Smooth muscle cell (in vitro differentiated cells): ENCODE data around the gene TMED10. TPM values are rescaled to one million over a fixed set of nuclear protein-coding genes. Genes with fewer than 3 reads are reported as not detected.

Experiments used
- DNase-seq: peaks from one replicate; lab custom pipeline; 2025; ENCODE audit not compliant: unreplicated experiment; lab: John Stamatoyannopoulos, UW
- H2AFZ ChIP-seq: fragments of 200-600 bp; sonication (generic); 2 replicates; pipeline ENCODE4 v1.6.0; 2016; ENCODE audit warnings: antibody characterized with exemption, low read depth, mild to moderate bottlenecking
- H3F3A ChIP-seq: fragments of 200-600 bp; sonication (generic); 2 replicates; pipeline ENCODE4 v1.6.0; 2017; ENCODE audit warnings: antibody characterized with exemption, low read depth
- H3K27ac ChIP-seq: fragments of 200-600 bp; sonication (generic); 2 replicates; pipeline ENCODE4 v1.5.1; 2016; ENCODE audit warnings: low read depth, mild to moderate bottlenecking
- H3K27me3 ChIP-seq: fragments of 200-600 bp; sonication (generic); 2 replicates; pipeline ENCODE4 v1.6.1; 2016; ENCODE audit warnings: low read depth, mild to moderate bottlenecking
- H3K36me3 ChIP-seq: fragments of 200-600 bp; sonication (generic); 2 replicates; pipeline ENCODE4 v1.5.1; 2016; ENCODE audit warnings: low read depth
- H3K4me1 ChIP-seq: fragments of 200-600 bp; sonication (generic); 2 replicates; pipeline ENCODE4 v1.5.1; 2016; ENCODE audit warnings: low read depth
- H3K4me2 ChIP-seq: fragments of 200-600 bp; sonication (generic); 2 replicates; pipeline ENCODE4 v1.6.0; 2016; ENCODE audit warnings: mild to moderate bottlenecking
- H3K4me3 ChIP-seq: fragments of 200-600 bp; sonication (generic); 2 replicates; pipeline ENCODE4 v1.5.1; 2016; ENCODE audit warnings: mild to moderate bottlenecking
- H3K79me2 ChIP-seq: fragments of 200-600 bp; sonication (generic); 2 replicates; pipeline ENCODE4 v1.6.0; 2016; ENCODE audit warnings: low read depth, mild to moderate bottlenecking
- H3K9ac ChIP-seq: fragments of 200-600 bp; sonication (generic); 2 replicates; pipeline ENCODE4 v1.6.0; 2016; ENCODE audit warnings: low read depth
- H3K9me3 ChIP-seq: fragments of 200-600 bp; sonication (generic); replicated peaks from 2 replicates; pipeline ENCODE4 v1.5.1; 2016; ENCODE audit warnings: low read depth
- H4K20me1 ChIP-seq: fragments of 200-600 bp; sonication (generic); 2 replicates; pipeline ENCODE4 v1.6.0; 2016; ENCODE audit warnings: low read depth
- WGBS: methylation state at CpG from one replicate; pipeline ENCODE4 v1.1.7; 2016; ENCODE audit warnings: low lambda C conversion rate; 5-methylcytosine and 5-hydroxymethylcytosine counted together
- polyA plus RNA-seq: library from polyadenylated mRNA; unstranded; fragments of >200 nt; fragmentation: Nextera tagmentation; extraction: Ambion mirVana; gene quantifications from 2 replicates; pipeline ENCODE4 v1.2.1, GENCODE V29; 2016
- total RNA-seq: library from RNA; depleted of rRNA; stranded (reverse); fragments of >200 nt; gene quantifications from 2 replicates; pipeline ENCODE4 v1.2.3, GENCODE V29; 2014
- TF ChIP-seq, protein P1 (sequence below): fragments of 200-600 bp; sonication (generic); IDR thresholded peaks from 2 replicates; pipeline ENCODE4 v1.5.1; 2017; ENCODE audit warnings: borderline replicate concordance, mild to moderate bottlenecking, antibody characterized with exemption; ENCODE audit not compliant: insufficient read depth, poor library complexity, severe bottlenecking

Gene TMED10
- total and polyA plus RNA-seq, 2 experiments from 2014 or later = 473 to 566 TPM

- peaks cover 99% of the 10 kb centered on the region for H4K20me1 ChIP-seq
- H3K4me2 ChIP-seq = no peak overlapping the region
Observed at GRCh38 chr14:75165586-75166391, 10.6 kb downstream of the TMED10 start.

DNA sequence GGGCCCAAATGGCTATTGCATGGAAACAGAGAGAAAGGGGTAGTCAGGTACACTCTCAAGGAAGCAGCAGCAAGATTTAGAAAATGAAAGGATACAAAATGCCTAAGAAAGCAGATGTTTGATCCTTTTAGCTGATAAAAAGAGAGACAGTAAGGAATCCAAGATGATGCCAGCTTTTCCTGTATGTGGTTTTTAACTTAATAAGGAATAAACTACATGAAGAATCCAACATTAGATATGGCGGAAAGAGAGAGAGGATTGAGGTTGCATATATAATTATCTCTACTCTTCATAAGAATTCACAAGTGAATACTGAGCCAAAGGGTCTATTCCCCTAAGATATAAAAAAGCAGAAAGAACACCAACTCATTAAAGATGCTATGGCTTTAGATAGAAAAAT is 11.6 kb downstream of the TMED10 start:
- Histone ChIP-seq H4K20me1 (peaks cover 99% of the 10 kb centered on the region), H3K9ac (no peak overlapping the region), H3K27me3 (no peaks in the 10 kb centered on the region), H3K27ac (no peak overlapping the region), H3F3A (no peaks in the 10 kb centered on the region), H3K36me3 (no peaks in the 10 kb centered on the region), H3K79me2 (peaks cover 99% of the 10 kb centered on the region), H3K4me2 (no peak overlapping the region), H3K4me3 (no peak overlapping the region), H3K4me1 (no peaks in the 10 kb centered on the region), H2AFZ (no peak overlapping the region), H3K9me3 (no peaks in the 10 kb centered on the region)
- 92% methylated on average over 1 of the region's 1 CpG for WGBS
- TF ChIP-seq, protein P1, sequence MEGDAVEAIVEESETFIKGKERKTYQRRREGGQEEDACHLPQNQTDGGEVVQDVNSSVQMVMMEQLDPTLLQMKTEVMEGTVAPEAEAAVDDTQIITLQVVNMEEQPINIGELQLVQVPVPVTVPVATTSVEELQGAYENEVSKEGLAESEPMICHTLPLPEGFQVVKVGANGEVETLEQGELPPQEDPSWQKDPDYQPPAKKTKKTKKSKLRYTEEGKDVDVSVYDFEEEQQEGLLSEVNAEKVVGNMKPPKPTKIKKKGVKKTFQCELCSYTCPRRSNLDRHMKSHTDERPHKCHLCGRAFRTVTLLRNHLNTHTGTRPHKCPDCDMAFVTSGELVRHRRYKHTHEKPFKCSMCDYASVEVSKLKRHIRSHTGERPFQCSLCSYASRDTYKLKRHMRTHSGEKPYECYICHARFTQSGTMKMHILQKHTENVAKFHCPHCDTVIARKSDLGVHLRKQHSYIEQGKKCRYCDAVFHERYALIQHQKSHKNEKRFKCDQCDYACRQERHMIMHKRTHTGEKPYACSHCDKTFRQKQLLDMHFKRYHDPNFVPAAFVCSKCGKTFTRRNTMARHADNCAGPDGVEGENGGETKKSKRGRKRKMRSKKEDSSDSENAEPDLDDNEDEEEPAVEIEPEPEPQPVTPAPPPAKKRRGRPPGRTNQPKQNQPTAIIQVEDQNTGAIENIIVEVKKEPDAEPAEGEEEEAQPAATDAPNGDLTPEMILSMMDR = no peak
- no peak for DNase-seq

More at GRCh38 chr14:75165586-75166391, 10.6 kb downstream of the TMED10 start:
- Histone ChIP-seq H3K36me3 (no peaks in the 10 kb centered on the region), H3K27me3 (no peaks in the 10 kb centered on the region), H3K9ac (no peak overlapping the region), H3K4me3 (no peak overlapping the region), H3K79me2 (peaks cover 99% of the 10 kb centered on the region), H3K9me3 (no peaks in the 10 kb centered on the region), H3K27ac (no peak overlapping the region), H3K4me1 (no peaks in the 10 kb centered on the region), H3F3A (no peaks in the 10 kb centered on the region), H2AFZ (no peak overlapping the region)
- DNase-seq = no peak
- TF ChIP-seq, protein P1 = no peak
- WGBS = 82% methylated on average over 8 of the region's 8 CpGs

- H3K4me2 ChIP-seq = no peak overlapping the region
- 96% methylated on average over 2 of the region's 2 CpGs for WGBS
Observed at GRCh38 chr14:75163677-75164076, 12.7 kb downstream of the TMED10 start.

More at GRCh38 chr14:75163677-75164076, 12.7 kb downstream of the TMED10 start:
- no peaks in the 10 kb centered on the region for H3F3A ChIP-seq
- no peak for DNase-seq
- no peaks in the 10 kb centered on the region for H3K36me3 ChIP-seq
- no peak overlapping the region for H3K9ac ChIP-seq
- H3K9me3 ChIP-seq = no peaks in the 10 kb centered on the region
- H3K4me1 ChIP-seq = no peaks in the 10 kb centered on the region
- peaks cover 99% of the 10 kb centered on the region for H3K79me2 ChIP-seq
- no peak overlapping the region for H3K4me3 ChIP-seq
- H2AFZ ChIP-seq = no peak overlapping the region
- TF ChIP-seq, protein P1 = no peak
- H3K27ac ChIP-seq = no peak overlapping the region
- no peaks in the 10 kb centered on the region for H3K27me3 ChIP-seq
- H4K20me1 ChIP-seq = peaks cover 99% of the 10 kb centered on the region
